Measurements from ENCODE around the gene RPL27.

RPL27 gene

GRCh38 chr17:43020789-43021740 lies 22.8 kb downstream of the RPL27 start:
- DNase-seq (ENCODE audit: low read depth in 3 of 3): no peak

DNA sequence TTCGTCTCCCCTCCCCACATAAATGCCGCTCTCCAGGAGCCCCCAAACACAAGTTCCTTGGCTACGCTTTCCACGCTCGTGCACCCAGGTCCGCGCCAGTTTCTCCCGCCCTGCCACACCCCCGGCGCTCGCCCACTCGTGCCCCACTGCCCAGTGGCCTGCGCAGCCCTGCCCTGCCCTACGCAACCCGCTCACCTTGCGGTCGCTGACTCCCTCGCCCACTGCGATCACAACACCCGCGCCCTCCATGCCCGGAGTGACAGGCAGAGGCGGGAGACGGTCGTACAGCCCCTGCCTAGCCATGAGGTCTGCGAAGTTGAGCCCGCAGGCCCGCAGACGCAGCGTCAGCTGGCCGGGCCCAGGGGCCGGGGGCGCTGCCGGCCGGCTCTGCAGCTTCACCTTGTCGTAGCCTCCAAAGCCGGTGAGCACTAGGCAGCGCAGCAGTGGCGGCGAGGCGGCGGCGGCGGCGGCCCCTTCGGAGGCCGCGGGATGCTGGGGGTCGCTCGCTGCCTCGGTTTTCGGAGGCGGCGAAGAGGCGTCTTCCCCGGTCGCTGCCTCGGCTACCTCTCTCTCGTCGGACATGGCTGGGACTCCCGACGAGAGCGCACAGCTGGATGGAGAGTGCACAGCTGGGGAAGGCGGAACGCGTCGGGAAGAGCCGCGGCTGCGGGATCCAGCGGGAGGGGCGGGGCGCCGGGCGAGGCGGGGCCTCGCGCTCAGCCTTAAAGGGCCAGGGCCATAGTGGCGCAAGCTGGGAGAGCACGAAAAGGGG lies 23.7 kb downstream of the RPL27 start, which contains the start of gene VAT1:
Gene VAT1, minus strand, starts transcription at position 645 of the 772 bp plus-strand sequence. Its CDS starts 63 bp downstream, at position 582.
- peak; percentile 27 to 57 (median 45) for DNase-seq (ENCODE audit: low read depth in 3 of 3)

GRCh38 chr17:43024407-43025289 lies 26.4 kb downstream of the RPL27 start, which contains the start of gene RND2:
Gene RND2, plus strand, starts transcription at chr17:43025231. Its CDS starts 117 bp downstream, at chr17:43025348.
- peak; percentile 61 to 68 (median 65) for DNase-seq (ENCODE audit: low read depth in 3 of 3)

- DNase-seq (ENCODE audit: low read depth in 3 of 3): no peak
These were observed 27.1 kb downstream of the RPL27 start for GRCh38 chr17:43025290-43025657.

GRCh38 chr17:43025766-43026537 lies 27.7 kb downstream of the RPL27 start:
- DNase-seq (ENCODE audit: low read depth in 3 of 3): no peak

GRCh38 chr17:43026595-43026994 lies 28.4 kb downstream of the RPL27 start:
- no peak for DNase-seq (ENCODE audit: low read depth in 3 of 3)

DNA sequence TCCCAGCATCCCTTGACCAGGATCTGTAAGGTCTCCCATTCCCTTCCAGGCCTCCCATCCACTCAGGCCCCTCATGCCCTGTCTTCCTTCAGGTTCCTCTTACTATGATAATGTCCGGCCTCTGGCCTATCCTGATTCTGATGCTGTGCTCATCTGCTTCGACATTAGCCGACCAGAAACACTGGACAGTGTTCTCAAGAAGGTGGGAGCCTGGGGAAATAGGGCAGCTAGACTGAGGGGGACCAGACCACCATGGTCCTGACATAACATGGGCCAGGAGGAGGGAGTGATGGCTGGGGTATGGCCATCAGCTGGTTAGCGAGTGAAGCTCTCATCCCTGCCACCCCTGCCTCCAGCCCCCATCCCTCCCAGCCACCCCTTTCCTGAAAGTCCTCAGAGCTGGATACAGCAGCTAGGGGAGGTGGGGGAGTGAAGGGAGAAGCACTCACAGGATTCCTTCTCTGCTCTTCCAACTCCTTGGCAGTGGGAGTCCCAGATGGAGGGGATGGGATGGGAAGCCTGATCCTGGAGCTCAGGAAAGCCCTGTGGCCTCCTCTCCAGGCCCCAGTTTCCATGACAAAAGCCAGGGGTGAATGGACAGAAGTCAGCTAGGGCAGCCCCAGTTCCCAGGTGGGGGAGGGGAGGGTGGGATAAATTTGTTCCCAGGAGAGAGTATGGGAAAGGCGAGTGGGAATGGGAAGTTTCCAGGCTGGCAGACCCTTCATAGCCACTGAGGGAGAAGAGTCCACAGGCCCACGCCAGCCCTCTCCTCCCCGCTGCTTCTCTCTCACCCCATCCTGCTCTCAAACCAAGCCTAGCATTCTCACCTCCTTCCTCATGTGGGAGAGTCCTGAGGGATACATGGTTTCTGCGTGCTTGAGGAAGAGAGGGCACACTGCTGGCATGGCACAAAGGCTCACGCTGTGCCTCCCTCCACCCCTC lies 29.1 kb downstream of the RPL27 start:
- DNase-seq (ENCODE audit: low read depth in 3 of 3): no peak

DNA sequence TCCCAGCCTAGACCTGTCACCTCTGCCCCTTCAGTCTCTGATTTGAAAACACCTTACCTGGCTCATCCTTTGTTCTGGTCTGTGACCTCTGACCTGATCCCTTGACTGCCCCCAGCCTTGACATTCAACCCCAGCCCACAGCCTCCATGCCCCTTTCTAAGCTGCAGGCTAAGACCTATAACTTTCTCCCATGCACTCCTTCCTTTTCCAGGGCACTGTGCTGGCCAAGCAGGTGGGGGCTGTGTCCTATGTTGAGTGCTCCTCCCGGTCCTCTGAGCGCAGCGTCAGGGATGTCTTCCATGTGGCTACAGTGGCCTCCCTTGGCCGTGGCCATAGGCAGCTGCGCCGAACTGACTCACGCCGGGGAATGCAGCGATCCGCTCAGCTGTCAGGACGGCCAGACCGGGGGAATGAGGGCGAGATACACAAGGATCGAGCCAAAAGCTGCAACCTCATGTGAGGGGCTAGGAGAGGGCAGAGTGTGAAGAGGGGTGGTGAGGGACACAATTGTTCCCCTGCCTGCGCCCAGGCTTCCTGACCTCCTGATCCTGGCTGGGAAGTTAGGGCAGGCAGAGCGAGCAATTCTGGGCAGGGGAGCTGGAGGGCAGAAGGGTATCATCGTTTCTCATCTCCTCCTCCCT lies 30.1 kb downstream of the RPL27 start:
- DNase-seq (ENCODE audit: low read depth in 3 of 3): no peak

GRCh38 chr17:43030137-43030767 lies 32.0 kb downstream of the RPL27 start:
- no peak for DNase-seq (ENCODE audit: low read depth in 3 of 3)

DNA sequence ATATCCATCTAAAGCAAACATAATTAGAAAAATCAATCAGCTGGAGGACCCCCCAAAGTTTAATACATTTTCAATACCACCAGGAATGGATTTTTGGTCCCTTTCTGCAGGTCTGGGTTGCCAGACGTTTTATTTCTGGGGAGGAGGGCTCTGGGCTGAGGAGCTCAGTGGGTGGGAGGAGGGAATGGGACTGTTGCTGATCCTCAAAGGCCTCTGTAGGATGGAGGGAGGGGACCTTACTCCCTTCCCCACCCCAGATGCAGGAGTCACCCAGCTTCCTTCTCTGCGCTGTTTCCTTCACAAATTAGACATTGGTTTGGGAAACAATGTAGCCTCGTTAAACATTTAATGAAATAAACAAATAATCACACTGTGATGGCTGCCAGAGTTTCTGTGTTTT lies 33.4 kb downstream of the RPL27 start:
- DNase-seq (ENCODE audit: low read depth in 3 of 3): no peak

GRCh38 chr17:43033948-43034881 lies 36.0 kb downstream of the RPL27 start:
- DNase-seq (ENCODE audit: low read depth in 3 of 3): no peak

DNA sequence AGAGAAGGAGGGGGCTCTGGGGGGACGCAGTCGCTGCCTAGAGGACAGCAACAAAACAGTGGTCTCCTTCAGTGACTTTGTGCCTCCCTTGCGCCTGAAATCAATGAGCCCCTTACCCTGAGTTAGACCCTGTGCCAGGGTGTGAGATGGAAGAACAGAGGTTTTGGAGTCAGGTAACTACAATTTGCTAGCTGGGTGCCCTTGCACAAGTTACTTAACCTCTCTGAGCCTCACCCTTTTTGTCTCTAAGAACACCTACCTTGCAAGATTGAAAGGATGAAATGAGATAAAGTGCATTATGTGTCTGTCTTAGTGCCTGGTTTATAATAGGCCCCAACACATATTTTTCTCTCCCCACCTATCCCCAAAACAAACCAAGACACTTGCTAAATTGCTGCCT lies 36.7 kb downstream of the RPL27 start:
- no peak for DNase-seq (ENCODE audit: low read depth in 3 of 3)

- no peak for DNase-seq (ENCODE audit: low read depth in 3 of 3)
These were observed 41.4 kb downstream of the RPL27 start for GRCh38 chr17:43039646-43040045.

GRCh38 chr17:43040655-43041054 lies 42.4 kb downstream of the RPL27 start:
- no peak for DNase-seq (ENCODE audit: low read depth in 3 of 3)

DNA sequence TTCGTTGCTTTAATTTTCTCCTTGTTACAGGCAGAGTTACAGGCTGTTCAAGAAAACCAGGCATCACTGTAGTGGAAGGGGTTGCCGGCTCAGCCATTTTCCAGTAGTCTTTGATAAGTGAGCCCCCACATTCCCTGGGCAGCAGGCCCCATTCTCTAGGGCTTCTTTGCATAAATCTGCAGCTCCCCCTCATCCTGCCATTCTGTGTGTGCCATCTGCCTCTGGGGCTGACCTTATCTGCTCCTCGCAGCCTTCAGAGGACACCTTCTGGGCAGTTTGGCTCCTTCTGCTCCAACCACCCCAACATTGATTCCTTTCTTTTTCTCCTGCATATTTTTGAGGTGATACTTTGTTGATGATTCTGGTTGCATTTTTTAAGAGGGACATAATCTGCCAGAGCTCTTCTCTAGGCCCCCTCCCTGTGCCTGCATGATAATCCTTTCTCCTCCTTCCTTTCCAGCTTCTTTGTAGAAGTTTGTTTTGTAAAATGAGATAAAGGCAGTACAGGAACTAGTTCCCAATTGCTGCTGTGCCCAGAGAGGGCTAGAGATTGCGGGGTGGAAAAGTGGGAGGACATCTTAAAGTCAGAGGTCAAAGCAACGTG lies 43.9 kb downstream of the RPL27 start:
- no peak for DNase-seq (ENCODE audit: low read depth in 3 of 3)

DNA sequence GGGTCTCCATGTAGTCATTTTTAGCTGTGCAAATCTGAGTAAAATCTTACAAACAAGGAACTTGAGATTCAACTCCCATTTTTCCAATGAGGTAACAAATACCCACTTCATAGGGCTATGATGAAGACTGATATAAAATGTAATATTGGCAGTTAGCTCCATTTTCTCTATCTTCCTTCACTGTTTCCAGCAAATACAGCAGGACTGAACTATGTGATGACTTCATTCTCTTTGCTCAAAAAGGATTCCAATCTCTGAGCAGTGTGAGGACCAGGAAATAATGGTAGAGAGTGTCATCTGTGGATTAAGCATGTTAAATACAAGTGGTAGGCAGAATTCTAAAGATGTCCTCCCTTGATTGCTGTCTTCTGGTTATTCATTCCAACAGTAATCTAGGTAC lies 45.1 kb downstream of the RPL27 start:
- no peak for DNase-seq (ENCODE audit: low read depth in 3 of 3)

GRCh38 chr17:43044024-43044423 lies 45.8 kb downstream of the RPL27 start:
- DNase-seq (ENCODE audit: low read depth in 3 of 3): no peak

Data from stimulated activated CD4-positive, alpha-beta T cell treated with anti-CD3 and anti-CD28 coated beads, TNF-alpha, amount 100 ng/mL, for 4 hours (primary cell).